Activated T-helper 2 cell treated with anti-CD3 and anti-CD28 coated beads, Interferon-gamma antibody, Interleukin-2, Interleukin-4, amounts not matched to agents 10 μg/mL and 5 μg/mL and 100 μg/mL, durations not matched to agents 14 hours and 24 hours and 36 hours (primary cell): ENCODE data around the gene EFCAB8. TPM values are rescaled to one million over a fixed set of nuclear protein-coding genes. Genes with fewer than 3 reads are reported as not detected.

Experiments
- DNase-seq: peaks from one replicate; pipeline ENCODE4 v3.0.0; 2021; ENCODE audit warnings: low spot score
- H3K27ac Mint-ChIP-seq: one replicate; pipeline ENCODE4 v1.8.0; 2021; ENCODE audit warnings: mixed read lengths
- H3K27me3 Mint-ChIP-seq: one replicate; pipeline ENCODE4 v1.8.0; 2021; ENCODE audit warnings: low read depth, mixed read lengths
- H3K36me3 Mint-ChIP-seq: one replicate; pipeline ENCODE4 v1.8.0; 2021; ENCODE audit warnings: low read depth, mixed read lengths
- H3K4me1 Mint-ChIP-seq: one replicate; pipeline ENCODE4 v1.8.0; 2021; ENCODE audit warnings: low read depth, mixed read lengths
- H3K4me3 Mint-ChIP-seq: one replicate; pipeline ENCODE4 v1.8.0; 2021; ENCODE audit warnings: low read depth, mild to moderate bottlenecking, moderate library complexity, mixed read lengths
- H3K9me3 Mint-ChIP-seq: one replicate; pipeline ENCODE4 v1.8.0; 2021; ENCODE audit warnings: mixed read lengths
- intact Hi-C: fragments of 100-400 bp; cut with micrococcal nuclease; formaldehyde crosslinking; loops from one replicate; pipeline ENCODE4 v1.15.1; 2023
- total RNA-seq: library from RNA; stranded (reverse); gene quantifications from 2 replicates; pipeline ENCODE4 v1.2.3, GENCODE V29; 2022

The EFCAB8 gene
- total RNA-seq, 1 donor from 2014 or later: 0.52 TPM

- Mint-ChIP-seq H3K9me3 (peaks cover 21% of the 10 kb centered on the region), H3K4me1 (peaks cover 7% of the 10 kb centered on the region), H3K27me3 (no peaks in the 10 kb centered on the region), H3K4me3 (no peak overlapping the region), H3K27ac (no peak overlapping the region), H3K36me3 (peaks cover 22% of the 10 kb centered on the region)
- intact Hi-C loops: no loop called here
- DNase-seq: no peak
Observed at GRCh38 chr20:32977281-32978008, 118.7 kb downstream of the EFCAB8 start.

- DNase-seq: no peak
- Mint-ChIP-seq H3K36me3 (peaks cover 22% of the 10 kb centered on the region), H3K4me3 (no peak overlapping the region), H3K9me3 (peaks cover 21% of the 10 kb centered on the region), H3K27ac (no peak overlapping the region), H3K4me1 (peaks cover 10% of the 10 kb centered on the region), H3K27me3 (no peaks in the 10 kb centered on the region)
- intact Hi-C loops: no loop called here
Observed at GRCh38 chr20:32978009-32978335, 119.2 kb downstream of the EFCAB8 start.

DNA sequence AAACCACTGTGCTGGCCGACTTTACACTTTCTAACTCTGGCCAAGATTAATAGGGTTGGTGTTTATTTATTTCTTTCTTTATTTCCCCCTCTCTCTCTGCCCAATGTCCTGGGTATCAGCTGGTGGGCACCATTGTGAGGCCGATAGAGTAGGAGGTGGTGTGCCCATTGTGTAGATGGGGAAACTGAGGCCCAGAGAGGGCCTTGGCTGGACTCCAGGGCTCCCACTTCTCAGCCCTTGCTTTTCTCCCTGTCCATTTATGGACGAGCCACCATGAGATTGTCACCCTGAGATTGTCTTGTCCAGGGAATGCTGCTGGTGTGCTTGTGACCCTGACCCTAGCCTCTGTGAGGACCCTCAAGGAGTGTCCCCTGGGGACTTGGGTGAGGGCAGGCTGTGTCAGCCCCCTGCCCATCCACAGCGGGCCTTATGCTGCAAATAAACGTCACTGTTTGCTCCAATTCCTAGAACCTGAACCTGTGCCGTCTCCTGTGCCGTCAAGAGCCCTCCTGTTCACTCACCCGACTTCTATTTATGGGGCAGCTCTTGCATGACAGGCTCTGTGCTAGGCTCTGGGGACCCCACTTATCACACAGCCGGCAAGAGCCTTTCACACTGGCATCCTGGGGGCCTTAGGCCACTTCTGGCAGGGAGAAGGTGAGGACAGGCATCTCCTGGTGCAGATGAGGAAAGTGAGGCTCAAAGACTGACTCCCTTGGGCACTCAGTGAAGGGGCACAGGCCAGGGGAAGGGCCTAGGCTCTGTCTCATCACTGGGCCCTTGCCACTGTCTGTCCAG, 120.7 kb downstream of the EFCAB8 start:
- peaks cover 20% of the 10 kb centered on the region for H3K36me3 Mint-ChIP-seq

DNA sequence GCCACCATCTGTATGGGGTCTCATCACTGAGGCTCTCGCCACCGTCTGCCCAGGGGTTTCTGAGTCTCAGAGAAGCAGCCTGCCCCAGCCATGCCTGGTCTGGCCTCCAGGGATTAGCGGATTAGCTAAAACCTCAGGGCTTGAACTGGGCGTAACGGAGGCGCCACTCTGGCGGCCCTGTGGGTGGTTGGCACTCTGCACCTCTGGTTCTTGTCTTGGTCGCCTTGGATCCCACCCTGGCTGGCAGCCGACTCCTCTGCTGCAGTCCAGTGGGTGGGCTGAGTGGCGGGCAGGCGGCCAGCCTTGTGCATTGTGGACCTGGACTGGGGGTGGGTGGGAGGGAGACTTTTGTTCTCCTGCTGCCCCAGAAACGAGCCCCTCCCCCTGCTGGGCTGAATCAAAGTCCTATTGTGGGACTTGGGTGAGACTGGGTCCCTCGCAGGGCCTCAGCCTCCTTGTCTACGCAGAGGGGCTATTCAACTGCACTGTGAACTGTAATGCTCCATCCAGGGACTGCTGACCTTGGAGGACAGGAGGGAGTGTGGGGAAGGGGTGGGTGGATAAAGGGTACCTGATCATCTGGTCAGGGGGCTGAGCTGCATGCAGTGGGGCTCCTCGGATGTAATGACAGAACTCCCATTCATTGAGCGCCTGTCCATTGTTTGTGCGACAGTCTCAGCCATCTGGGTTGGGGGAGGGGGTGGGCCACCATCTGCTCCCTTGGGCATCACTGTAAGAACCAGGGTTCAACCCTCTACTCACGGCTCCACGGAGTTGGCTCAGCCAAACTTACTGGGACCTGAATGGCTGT, 121.6 kb downstream of the EFCAB8 start:
- Mint-ChIP-seq H3K27ac (no peak overlapping the region), H3K36me3 (peaks cover 13% of the 10 kb centered on the region), H3K4me1 (peaks cover 11% of the 10 kb centered on the region), H3K9me3 (peaks cover 13% of the 10 kb centered on the region), H3K4me3 (no peak overlapping the region), H3K27me3 (no peaks in the 10 kb centered on the region)
- intact Hi-C loops: no loop called here
- no peak for DNase-seq

More for the DNA sequence above, 120.7 kb downstream of the EFCAB8 start:
- H3K4me1 Mint-ChIP-seq: peaks cover 11% of the 10 kb centered on the region
- DNase-seq: no peak
- H3K9me3 Mint-ChIP-seq: peaks cover 21% of the 10 kb centered on the region
- H3K4me3 Mint-ChIP-seq: no peak overlapping the region
- H3K27me3 Mint-ChIP-seq: no peaks in the 10 kb centered on the region
- no peak overlapping the region for H3K27ac Mint-ChIP-seq
- intact Hi-C loops: no loop called here

GRCh38 chr20:32980990-32981389, 122.3 kb downstream of the EFCAB8 start:
- no peak for DNase-seq

DNA sequence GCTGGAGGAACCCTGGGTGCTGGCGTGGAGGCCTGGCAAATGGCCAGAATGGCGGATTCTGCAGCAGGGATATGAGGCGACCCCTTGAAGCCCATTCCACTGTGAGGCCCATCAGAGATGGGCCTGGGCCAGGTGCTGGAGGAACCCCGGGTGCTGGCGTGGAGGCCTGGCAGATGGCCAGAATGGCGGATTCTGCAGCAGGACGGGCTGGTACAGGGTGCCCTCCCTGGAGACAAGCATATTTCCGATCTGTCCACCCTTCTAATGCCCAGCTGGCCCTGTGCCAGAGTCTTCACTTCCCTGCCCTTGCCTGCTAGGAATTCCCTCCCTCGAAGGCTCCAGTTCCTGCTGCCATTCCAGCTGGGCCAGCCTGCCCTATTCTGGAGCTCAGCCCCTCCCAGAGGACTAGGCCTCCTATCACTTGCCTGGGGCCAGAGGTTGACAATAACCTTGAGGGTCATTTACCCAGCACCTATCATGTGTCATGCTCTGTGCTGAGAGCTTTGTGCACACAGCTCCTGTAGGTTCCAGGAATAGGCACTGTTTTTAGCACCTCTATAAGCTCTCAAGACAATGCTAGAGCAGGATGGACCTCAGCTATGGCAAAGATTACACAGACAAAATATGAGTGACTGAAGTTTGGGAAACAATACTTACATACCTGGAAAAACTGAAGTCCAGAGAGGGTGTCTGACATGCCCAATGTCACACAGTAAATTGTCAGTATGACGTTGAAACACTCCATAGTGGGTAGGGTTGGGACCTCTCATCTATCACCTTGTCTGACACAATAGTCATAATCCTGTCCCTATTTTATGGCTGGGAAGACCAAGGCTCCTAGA, 124.1 kb downstream of the EFCAB8 start:
- Mint-ChIP-seq H3K4me3 (no peak overlapping the region), H3K27ac (no peak overlapping the region), H3K4me1 (peaks cover 4% of the 10 kb centered on the region), H3K27me3 (no peaks in the 10 kb centered on the region), H3K9me3 (no peaks in the 10 kb centered on the region), H3K36me3 (no peaks in the 10 kb centered on the region)
- intact Hi-C loops: no loop called here
- DNase-seq: no peak

More at GRCh38 chr20:32980990-32981389, 122.3 kb downstream of the EFCAB8 start:
- Mint-ChIP-seq H3K9me3 (peaks cover 8% of the 10 kb centered on the region), H3K36me3 (peaks cover 7% of the 10 kb centered on the region), H3K27ac (no peak overlapping the region), H3K4me3 (no peak overlapping the region), H3K4me1 (peaks cover 11% of the 10 kb centered on the region), H3K27me3 (no peaks in the 10 kb centered on the region)
- intact Hi-C loops: no loop called here

DNA sequence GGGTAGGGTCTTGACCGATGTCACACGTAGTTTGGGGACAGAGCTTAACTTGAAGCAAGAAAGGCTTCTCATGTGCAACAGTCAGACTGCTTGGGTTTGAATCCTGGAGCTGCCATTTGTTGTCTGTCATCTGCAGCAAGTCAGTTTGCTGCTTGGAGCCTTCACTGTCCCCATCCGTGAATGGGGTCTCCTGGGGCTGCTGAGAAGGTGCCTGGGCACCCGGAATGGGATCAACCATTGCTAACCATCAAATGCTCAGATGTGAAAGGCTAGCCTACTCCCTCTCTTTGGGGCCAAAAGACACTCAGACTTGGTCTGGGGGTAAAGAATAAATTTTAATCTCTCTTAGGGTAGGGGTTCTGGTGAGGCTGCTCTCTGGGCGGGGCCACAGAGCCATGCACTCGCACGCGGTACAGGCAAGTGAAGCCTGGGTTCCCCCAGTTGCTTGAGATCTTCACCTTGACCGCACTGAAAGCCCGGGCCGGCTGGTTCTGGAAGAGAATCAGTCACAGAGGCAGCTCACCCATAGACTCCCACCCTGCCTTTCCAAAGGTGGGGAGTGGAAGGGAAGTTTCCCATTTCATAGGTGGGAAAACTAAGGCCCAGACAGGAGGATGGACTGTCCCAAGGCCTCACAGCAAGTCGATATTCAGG, 124.9 kb downstream of the EFCAB8 start:
- Mint-ChIP-seq H3K36me3 (no peaks in the 10 kb centered on the region), H3K9me3 (no peaks in the 10 kb centered on the region), H3K27me3 (no peaks in the 10 kb centered on the region), H3K4me3 (no peak overlapping the region), H3K4me1 (peaks cover 4% of the 10 kb centered on the region), H3K27ac (no peak overlapping the region)
- DNase-seq: no peak
- intact Hi-C loops: no loop called here

- Mint-ChIP-seq H3K4me3 (no peak overlapping the region), H3K27me3 (no peaks in the 10 kb centered on the region), H3K4me1 (peaks cover 4% of the 10 kb centered on the region), H3K27ac (no peak overlapping the region), H3K9me3 (no peaks in the 10 kb centered on the region), H3K36me3 (no peaks in the 10 kb centered on the region)
- no peak for DNase-seq
- intact Hi-C loops: no loop called here
Observed at GRCh38 chr20:32984196-32984595, 125.5 kb downstream of the EFCAB8 start.

- Mint-ChIP-seq H3K4me3 (no peak overlapping the region), H3K9me3 (no peaks in the 10 kb centered on the region), H3K4me1 (peaks cover 4% of the 10 kb centered on the region), H3K27me3 (no peaks in the 10 kb centered on the region), H3K36me3 (no peaks in the 10 kb centered on the region), H3K27ac (no peak overlapping the region)
- no peak for DNase-seq
- intact Hi-C loops: no loop called here
Observed at GRCh38 chr20:32984631-32985354, 126.1 kb downstream of the EFCAB8 start.

DNA sequence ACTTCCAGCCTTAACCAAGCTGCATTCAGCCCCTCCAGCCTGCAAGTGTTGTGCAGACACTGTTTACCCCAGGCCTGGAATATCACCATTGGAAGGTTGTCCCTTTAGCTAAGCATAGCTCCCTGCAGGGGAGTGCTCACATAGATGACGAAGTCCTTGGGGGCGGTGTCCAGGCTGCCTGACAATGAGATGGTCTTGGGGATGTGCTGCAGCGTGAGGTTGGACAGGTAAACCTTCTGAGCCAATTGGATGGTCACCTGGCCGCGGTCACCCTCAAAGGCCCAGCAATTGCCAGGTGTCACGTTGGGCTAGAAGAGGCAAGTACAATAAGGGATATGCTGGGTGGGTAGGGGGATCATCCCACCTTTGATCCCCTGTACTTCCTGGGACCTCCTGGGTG, 126.9 kb downstream of the EFCAB8 start:
- H3K36me3 Mint-ChIP-seq: no peaks in the 10 kb centered on the region
- H3K4me1 Mint-ChIP-seq: peaks cover 4% of the 10 kb centered on the region
- H3K27ac Mint-ChIP-seq: no peak overlapping the region
- intact Hi-C loops: no loop called here
- no peak overlapping the region for H3K4me3 Mint-ChIP-seq
- H3K9me3 Mint-ChIP-seq: no peaks in the 10 kb centered on the region
- no peaks in the 10 kb centered on the region for H3K27me3 Mint-ChIP-seq
- DNase-seq: no peak

DNA sequence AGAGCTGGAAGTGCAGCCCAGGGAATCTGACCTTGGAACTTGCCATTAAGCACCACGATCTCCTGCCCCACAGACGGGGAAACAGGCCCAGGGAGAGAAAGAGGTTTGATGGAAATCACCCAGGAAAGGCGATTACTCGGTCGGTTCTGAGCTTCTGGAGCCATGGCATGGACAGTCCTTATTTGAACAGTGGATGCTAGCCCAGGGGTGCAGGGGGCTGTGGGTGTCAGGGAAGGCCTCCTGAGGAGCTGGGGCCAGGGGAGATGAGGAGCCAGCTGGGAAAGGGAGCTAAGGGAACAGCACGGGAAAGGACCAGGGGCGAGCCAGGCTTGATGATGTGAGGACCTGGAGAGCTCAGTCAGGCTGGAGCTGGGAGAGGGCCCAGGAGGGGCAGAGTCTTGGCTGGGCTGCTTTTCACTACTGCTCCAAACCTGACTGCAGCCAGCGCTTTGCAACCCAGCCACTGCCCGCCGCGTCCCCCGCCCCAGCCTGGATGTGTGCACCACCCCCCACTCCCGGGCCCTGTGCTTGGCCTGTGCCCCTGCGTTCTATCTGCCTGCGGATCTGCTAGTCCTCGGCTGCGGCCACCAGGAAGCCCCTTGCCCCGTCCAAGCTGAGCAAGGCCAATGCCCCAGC, 127.7 kb downstream of the EFCAB8 start:
- H3K9me3 Mint-ChIP-seq: no peaks in the 10 kb centered on the region

More for the DNA sequence above, 127.7 kb downstream of the EFCAB8 start:
- H3K27me3 Mint-ChIP-seq: no peaks in the 10 kb centered on the region
- H3K27ac Mint-ChIP-seq: no peak overlapping the region
- DNase-seq: no peak
- intact Hi-C loops: no loop called here
- peaks cover 7% of the 10 kb centered on the region for H3K4me1 Mint-ChIP-seq
- H3K4me3 Mint-ChIP-seq: no peak overlapping the region
- no peaks in the 10 kb centered on the region for H3K36me3 Mint-ChIP-seq
